Measurements from ENCODE around the gene PEX14. TPM values are rescaled to one million over a fixed set of nuclear protein-coding genes. Genes with fewer than 3 reads are reported as not detected.

The PEX14 gene
- total and polyA plus RNA-seq, 10 of the 15 experiments (the other 5 are each of a cell fraction or from before 2014, with no cell fraction given): 1.4 to 23.2 (median 12.0) TPM

DNA sequence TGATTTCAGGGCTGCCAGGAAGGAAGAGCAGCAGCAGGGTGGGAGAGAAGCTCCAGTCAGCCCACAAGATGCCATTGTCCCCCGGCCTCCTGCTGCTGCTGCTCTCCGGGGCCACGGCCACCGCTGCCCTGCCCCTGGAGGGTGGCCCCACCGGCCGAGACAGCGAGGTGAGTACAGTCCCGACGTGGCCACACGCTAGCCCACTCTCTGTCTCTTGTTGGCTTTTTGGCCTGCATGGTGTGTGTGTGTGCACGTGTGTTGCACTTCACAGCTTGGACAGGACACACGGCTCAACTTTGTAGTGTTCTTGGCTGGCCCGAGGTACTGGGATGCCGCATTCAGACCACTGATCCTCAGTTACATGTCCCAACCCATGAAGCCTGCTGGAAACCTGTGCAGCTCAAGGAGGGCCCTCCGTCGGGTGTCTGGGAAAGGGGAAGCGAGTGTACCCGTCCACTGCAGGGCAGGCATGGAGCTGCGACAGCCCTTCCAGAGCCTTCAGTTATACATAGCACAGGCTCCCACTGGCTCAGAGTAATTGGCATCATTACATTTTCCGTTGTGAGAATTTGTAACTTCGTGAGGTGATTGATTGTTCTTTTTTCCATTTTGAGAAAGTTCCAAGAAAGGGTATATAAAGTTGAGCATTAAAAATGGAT lies 24.5 kb upstream of the PEX14 start:
- intact Hi-C loops (cut with micrococcal nuclease; ENCODE audit: unreplicated experiment) (no loop called here), in situ Hi-C loops (cut with MboI) (no loop called here)
- no peaks in the 10 kb centered on the region; the same call in 2 of the 3 replicates for H3K9me3 ChIP-seq (replicated peaks; ENCODE audit: control insufficient read depth, insufficient read depth, low read length)
- TF ChIP-seq KLF5 (IDR thresholded peaks at IDR 0.05; ENCODE audit: partially characterized antibody) (no peak), SUPT20H (IDR thresholded peaks at IDR 0.05; ENCODE audit: borderline replicate concordance, control insufficient read depth, low read depth, low read length) (no peak), SPI1 (IDR thresholded peaks at IDR 0.05; ENCODE audit: borderline replicate concordance, insufficient read depth, low read depth, low read length) (no peak), YBX1 (IDR thresholded peaks at IDR 0.05) (no peak), FOS (IDR thresholded peaks at IDR 0.05; ENCODE audit: borderline replicate concordance, extremely low read depth, insufficient read length) (no peak), PAX8 (IDR thresholded peaks at IDR 0.05) (no peak)
- TF ChIP-seq, protein P1, sequence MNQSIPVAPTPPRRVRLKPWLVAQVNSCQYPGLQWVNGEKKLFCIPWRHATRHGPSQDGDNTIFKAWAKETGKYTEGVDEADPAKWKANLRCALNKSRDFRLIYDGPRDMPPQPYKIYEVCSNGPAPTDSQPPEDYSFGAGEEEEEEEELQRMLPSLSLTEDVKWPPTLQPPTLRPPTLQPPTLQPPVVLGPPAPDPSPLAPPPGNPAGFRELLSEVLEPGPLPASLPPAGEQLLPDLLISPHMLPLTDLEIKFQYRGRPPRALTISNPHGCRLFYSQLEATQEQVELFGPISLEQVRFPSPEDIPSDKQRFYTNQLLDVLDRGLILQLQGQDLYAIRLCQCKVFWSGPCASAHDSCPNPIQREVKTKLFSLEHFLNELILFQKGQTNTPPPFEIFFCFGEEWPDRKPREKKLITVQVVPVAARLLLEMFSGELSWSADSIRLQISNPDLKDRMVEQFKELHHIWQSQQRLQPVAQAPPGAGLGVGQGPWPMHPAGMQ (IDR thresholded peaks at IDR 0.05; ENCODE audit: borderline replicate concordance): no peak
- TF ChIP-seq, protein P2, sequence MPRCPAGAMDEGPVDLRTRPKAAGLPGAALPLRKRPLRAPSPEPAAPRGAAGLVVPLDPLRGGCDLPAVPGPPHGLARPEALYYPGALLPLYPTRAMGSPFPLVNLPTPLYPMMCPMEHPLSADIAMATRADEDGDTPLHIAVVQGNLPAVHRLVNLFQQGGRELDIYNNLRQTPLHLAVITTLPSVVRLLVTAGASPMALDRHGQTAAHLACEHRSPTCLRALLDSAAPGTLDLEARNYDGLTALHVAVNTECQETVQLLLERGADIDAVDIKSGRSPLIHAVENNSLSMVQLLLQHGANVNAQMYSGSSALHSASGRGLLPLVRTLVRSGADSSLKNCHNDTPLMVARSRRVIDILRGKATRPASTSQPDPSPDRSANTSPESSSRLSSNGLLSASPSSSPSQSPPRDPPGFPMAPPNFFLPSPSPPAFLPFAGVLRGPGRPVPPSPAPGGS (IDR thresholded peaks at IDR 0.05; ENCODE audit: borderline replicate concordance, insufficient read depth, low read depth, low read length, poor library complexity, severe bottlenecking): no peak
- TF ChIP-seq, protein P3, sequence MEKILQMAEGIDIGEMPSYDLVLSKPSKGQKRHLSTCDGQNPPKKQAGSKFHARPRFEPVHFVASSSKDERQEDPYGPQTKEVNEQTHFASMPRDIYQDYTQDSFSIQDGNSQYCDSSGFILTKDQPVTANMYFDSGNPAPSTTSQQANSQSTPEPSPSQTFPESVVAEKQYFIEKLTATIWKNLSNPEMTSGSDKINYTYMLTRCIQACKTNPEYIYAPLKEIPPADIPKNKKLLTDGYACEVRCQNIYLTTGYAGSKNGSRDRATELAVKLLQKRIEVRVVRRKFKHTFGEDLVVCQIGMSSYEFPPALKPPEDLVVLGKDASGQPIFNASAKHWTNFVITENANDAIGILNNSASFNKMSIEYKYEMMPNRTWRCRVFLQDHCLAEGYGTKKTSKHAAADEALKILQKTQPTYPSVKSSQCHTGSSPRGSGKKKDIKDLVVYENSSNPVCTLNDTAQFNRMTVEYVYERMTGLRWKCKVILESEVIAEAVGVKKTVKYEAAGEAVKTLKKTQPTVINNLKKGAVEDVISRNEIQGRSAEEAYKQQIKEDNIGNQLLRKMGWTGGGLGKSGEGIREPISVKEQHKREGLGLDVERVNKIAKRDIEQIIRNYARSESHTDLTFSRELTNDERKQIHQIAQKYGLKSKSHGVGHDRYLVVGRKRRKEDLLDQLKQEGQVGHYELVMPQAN (conservative IDR thresholded peaks at IDR 0.05): no peak
- RAD21 ChIA-PET (ENCODE audit: unreplicated experiment): no interaction called here
- no peak overlapping the region for H3K9ac ChIP-seq (ENCODE audit: control insufficient read depth, insufficient read depth, low read length)
- FAIRE-seq (no peak), DNase-seq (ENCODE audit: low read depth, low spot score) (no peak), ATAC-seq (no peak)
- SMC1A ChIA-PET (ENCODE audit: uncharacterized antibody, unreplicated experiment): no interaction called here
- POLR2A ChIA-PET: interaction anchor here (0.6 kb wide), 1 partner anchor 38 kb away, joined by 3 read pairs; no protein-coding TSS in a partner anchor
- no peaks in the 10 kb centered on the region for H4K20me1 ChIP-seq (ENCODE audit: control insufficient read depth, insufficient read depth)
- no peak overlapping the region for H3K4me2 ChIP-seq (ENCODE audit: control insufficient read depth, insufficient read depth)
- CTCF ChIA-PET: interaction anchor here (1.1 kb wide), 1 partner anchor 44 kb away, joined by 3 read pairs; no protein-coding TSS in a partner anchor
- BruUV-seq (replicated peaks): no TSS peak
- no peaks in the 10 kb centered on the region for H3K27me3 ChIP-seq (replicated peaks in 1 of 2; ENCODE audit: control insufficient read depth in 2 of 2, insufficient read depth in 2 of 2, low read length in 1 of 2)
- no peaks in the 10 kb centered on the region for H3K79me2 ChIP-seq (ENCODE audit: control insufficient read depth, insufficient read depth, low read length)
- H2AFZ ChIP-seq (ENCODE audit: control insufficient read depth, low read depth, low read length): no peak overlapping the region
- H3K4me3 ChIP-seq: no peak overlapping the region
- H3K27ac ChIP-seq (ENCODE audit: control insufficient read depth, insufficient read depth): no peak overlapping the region
- WGBS (ENCODE audit: insufficient coverage, insufficient replicate concordance, low lambda C conversion rate, missing lambda C conversion rate): 91% methylated on average over 21 of the region's 21 CpGs
- no peaks in the 10 kb centered on the region for H3K36me3 ChIP-seq (ENCODE audit: control insufficient read depth in 2 of 2, insufficient read depth in 2 of 2, low read length in 1 of 2)
- H3K4me1 ChIP-seq (ENCODE audit: control insufficient read depth, insufficient read depth, low read length): no peaks in the 10 kb centered on the region
